ENCODE measurements around the gene RNASEH2A.

The RNASEH2A gene

DNA sequence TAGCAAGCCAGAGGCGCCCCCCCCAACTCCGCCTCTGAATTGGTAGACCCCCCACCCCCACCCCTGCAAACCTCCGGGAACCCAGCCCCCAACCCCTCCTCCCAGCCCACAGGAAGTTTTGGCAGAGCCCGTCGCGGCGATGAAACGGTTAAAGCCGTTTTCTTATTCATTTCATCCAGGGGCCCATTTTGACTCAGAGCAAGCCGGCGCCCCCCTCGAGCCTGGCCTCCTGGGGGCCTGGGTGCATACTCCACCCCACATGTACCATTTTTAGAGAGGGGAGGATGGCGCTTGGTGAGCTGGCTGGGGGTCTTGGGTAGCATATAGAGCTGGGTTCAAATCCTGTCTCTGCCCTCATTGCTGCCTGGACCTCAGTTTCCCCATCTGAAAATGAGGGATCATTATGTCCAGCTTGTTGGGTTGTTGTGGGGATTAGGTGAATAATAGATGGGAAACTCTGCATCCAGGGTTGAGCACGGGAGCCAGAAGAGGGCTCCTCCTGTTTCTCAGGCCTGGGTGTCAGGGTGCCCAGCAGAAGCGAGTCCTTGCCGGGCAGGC is 23.0 kb upstream of the RNASEH2A start:
- no peak for DNase-seq

DNA sequence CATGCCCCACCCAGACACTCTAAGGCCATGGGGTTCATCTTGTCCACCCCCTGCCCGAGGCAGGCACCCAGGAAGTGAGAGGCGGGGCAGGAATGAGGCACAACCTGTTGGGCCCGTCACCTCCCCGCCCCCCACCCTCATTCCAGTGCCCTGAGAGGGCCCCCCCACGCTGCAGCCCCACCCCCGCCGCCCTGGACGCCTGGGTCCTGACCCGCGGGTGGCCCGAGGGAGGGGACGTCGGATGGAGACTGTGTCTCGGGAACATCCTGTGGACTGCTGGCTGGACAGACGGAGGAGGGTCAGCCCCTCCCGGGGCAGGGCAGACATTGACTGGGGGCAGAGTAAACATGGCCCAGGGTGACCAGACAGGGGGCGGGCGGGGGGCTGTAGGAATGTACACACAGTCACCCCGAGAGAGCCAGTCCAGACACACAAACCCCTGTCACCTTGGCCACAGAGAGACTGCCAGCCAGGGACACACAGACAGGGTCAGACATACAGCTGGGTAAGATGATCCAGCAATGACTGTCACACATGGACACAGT is 22.5 kb upstream of the RNASEH2A start:
- no peak for DNase-seq

DNA sequence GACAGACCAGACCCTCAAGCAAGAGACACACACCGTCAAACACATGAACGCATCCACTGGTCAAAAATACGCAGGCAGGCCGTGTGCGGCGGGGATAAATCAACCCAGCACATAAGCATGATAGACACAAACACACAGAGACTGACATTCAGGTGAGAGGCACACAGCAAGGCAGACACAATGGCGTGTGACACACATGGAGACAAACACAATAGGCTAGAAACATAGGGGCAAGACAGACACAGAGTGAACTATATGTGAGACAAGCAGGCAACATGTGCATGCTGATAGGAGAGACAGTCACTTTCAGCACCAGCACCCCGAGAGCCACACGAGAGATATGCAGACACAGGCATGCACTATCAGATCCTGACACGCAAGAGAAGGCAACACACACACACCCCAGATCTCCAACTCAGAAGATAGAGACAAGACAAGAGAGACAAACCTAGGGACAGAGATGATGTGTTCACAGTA is 22.0 kb upstream of the RNASEH2A start:
- DNase-seq = no peak

DNA sequence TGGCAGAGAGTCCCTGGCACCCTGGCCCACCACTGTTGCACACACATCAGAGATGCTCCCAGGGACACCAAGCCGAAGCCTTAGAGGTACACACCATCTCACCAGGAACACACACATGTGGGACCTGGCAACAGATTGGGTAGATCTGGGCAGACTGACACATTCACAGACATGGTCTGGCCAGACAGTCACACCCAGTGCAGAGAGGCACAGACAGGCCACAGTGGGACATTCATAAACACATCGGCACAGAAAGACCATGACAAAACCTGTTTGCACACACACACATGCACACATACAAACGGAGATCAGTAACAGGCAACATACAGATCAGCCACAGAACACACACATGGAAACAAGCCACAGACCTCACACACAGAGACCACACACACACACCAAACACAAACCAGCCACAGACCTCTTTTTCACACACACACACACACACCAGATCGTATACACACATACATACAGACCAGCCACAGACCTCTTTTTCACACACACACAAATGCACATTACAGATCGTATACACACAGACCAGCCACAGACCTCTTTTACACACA is 21.4 kb upstream of the RNASEH2A start:
- DNase-seq = no peak

DNA sequence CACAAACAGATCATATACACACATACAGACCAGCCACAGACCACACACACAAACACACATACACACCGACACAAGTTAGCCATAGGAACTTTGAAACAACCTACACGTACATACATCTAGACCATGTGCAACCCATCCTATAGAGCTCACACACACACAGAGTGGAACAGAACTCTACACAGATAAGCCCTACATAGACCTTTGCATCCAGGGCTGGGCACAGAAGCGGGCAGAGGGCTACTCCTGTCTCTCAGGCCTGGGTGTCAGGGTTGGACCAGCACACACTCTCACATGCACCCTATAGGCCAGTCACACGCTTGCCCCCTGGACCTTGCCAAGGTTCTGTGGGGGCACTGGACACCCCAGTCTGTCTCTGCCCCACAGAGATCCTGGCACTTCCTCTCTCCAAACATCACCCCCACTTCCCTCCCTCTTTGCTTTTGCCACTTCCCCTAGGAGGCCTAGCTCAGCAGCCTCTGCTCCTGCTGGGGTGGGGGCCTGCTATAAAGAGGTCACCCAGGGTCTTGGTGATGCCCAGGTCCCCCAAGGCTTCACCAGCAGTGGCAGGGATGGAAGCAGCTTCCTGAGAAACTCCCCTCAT is 20.9 kb upstream of the RNASEH2A start:
- DNase-seq = no peak

DNA sequence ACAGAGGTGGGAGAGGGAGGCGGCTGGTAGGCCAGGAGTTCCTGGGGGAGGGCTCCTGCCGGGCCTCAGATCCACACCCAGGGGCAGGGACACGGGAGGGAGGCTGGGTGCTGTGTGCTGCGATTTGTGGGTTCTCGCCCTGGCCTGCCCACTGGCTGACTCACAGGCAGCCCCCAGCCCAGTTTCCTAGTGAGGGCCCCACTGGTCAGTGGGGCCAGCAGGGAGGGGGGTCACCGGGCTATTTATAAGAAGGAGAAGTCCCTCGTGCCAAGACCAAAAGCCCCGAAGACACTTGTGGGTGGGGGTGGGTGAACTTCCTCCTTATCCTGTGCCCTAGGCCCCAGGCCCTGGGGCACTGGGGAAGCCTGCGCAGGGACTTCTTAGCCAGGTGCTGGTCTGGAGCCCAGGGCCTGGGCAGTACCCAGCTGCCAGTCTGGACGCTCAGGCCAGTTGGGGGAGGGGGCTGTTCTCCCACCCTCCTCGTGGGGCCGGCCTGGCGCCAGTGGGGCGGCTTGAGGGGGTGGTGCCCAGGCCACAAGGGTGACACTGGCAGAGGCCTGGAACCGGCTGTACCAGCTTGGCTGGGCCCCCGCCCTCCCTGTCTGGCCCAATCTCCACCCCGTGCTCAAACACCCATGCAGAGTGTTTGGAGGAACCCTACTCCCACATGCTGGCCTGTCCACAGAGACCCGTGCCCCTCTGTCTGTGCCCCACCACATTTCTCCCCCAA is 20.1 kb upstream of the RNASEH2A start:
- no peak for DNase-seq

DNA sequence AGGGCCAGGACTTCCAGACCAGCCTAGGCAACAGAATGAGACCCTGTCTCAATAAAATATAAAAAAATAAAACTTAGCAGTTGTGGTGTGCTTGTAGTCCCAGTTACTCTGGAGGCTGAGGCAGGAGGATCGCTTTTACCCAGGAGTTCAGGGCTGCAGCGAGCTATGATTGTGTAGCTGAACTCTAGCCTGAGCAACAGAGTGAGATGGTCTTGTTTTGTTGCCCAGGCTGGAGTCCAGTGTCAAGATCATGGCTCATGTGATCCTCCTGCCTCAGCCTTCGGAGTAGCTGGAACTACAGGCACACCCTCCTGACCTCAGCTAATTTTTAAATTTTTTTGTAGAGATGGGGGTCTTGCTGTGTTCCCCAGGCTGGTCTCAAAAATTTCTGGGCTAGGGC is 19.4 kb upstream of the RNASEH2A start:
- DNase-seq = no peak

DNA sequence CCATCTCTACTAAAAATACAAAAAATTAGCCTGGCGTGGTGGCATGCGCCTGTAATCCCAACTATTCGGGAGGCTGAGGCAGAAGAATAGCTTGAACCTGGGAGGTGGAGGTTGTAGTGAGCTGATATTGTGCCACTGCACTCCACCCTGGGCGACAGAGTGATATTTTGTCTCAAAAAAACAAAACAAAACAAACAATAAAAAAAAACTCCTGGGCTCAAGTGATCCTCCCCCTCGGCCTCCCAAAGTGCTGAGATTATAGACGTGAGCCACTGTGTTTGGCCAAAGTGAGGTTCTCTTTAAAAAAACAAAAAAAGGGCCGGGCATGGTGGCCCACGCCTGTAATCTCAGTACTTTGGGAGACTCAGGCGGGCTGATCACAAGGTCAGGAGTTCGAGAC is 18.9 kb upstream of the RNASEH2A start:
- DNase-seq = no peak

DNA sequence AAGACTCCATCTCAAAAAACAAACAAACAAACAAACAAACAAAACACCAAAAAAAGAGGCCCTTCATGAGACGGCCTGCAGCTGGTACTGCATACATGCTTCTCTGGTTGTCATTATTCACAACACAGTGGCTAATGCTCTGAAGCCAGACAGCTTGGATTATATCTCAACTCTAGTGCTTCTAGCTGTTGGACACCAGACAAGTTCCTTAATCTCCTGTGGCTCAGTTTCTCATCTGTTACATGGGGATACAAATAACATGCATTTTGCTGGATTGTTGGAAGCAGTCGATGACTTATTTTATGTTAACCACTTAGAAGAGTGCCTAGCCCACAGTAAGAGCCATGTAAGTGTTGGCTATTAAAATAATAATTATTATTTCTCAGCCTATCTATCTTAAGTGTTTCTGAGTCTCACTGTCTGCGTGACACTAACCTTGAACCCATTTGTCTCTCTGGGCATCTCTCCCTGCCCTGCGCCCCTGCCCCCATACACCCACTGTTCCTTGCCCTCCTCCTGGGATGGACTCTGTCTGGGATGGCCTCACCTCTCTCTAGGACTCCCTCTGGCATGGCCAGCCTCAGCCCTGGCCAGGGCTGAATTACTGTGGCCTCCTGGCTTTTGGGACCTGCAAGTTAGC is 18.2 kb upstream of the RNASEH2A start:
- no peak for DNase-seq

DNA sequence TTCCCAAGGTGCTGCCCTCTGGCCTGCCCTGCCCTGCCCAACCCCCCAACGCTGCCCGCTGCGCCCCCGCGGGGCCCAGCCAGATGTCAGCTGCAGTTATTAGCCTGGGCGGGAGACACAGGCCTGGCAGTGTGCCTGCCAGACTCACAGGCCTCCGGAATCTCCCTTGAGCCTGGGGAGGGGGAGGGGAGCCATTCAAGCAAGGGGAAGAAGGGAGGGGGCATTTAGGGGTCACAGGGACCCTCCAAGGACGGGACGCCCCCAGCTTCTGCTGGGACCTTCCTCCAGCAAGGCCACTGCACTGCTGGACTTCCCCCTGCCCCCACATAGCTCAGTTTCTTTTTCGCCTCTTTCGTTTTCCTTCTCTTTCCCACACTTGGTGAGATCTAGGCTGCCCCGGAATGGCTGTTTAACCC is 17.7 kb upstream of the RNASEH2A start:
- DNase-seq = peak in 1 of 2 experiments; percentile 80

DNA sequence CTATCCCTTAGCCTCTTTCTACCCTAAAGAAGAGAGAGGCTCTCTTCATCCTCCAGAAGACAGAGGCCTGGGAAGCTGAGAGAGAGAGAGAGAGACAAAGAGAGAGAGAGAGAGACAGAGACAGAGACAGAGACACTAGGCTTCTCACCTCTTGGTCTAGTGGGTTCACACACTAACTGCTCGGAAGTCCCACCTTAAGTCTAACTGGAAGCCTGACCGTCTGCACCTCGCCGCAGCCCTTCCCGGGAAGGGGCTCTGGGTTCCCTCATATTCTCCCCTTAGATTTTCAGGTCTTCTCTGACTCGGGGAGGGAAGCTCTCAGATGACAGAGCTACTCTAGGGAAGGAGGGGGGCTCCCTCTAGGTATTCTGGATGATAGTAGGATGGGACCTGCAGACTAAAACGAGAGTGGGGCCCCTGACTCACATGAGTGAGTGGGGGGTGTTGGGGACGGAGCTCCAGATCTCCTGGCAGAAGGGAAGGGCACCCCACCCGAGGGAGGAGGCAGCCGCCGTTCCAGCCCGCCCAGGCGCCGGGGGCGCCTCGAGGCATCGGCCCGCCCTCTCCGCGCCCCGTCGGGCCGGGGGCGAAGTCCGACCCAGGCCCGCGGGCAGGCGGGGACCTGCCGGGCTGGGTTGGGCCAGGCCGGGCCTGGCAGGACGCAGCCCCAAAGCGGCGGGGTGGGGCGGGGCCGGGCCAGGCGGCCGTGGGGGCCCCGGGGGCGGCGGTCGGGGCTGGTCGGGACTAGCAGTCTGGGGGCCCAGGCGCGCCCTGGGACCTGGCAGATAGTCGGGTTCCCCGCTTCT is 17.1 kb upstream of the RNASEH2A start:
- no peak for DNase-seq

DNA sequence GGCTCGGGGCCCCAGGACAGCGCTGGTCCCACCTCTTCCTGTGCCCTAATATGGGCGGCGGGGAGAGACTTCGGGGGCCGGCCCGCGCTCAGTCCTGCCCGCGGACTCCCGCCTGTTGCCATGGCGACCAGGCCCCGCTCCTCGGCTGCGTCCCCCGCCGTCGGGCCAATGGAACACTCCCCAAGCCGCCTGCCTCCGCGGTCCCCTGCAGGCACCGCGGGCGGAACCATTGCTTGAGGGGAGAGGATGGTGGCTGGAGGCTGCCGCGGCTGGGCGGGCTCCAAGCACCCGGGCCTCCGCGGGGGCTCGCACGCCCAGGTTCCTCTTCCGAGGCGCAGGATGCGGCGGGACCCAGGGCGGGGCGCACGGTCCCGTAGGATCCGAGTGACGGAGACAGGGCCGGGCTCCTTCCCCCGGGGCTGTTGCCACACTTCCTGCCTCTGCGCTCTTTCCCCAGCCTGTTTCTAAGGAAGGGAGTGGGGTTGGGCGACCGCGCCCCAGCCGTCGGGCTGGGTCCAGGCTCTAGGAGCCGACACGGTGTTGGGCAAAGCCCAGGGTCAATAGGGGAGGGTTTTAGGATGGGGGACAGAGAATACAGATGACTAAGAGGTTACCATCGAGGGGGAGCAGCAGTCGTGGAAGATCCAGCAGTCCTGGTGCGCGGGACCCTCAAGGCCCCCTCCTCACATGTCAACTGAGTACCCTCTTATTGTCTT is 16.3 kb upstream of the RNASEH2A start:
- DNase-seq = no peak

DNA sequence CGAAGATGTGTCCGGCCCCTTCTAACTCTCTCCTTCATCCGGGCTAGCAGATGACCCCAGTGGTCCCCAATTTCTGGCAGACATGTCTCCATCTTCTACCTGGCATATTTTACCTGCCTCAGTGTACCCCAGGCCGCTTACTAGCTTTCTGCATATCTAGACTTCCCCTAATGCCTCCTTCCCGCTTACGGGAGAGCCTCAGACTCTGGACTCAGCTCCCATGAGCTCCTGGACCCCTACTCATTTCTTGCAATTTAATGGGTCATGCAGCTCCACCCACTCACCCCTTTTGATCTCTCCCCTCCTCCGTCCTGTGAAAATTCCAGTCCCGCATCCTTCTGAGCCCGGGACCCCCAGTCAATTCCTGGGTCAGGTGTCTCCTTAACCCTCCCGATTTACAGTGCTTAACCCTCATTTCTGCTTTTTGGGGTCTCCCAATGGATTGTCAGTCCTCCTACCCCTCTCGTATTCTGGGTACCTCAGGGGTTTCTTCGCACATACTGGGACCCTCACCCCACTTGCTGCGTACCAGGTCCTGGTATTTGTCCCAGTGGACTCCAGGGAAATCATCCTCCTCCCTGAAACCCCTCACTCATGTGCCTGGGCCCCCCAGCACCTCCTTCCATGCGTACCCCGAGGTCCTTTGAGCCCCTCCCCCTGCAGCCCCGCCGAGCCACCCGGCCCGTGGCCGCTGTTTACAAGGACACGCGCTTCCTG is 15.6 kb upstream of the RNASEH2A start:
- no peak for DNase-seq

DNA sequence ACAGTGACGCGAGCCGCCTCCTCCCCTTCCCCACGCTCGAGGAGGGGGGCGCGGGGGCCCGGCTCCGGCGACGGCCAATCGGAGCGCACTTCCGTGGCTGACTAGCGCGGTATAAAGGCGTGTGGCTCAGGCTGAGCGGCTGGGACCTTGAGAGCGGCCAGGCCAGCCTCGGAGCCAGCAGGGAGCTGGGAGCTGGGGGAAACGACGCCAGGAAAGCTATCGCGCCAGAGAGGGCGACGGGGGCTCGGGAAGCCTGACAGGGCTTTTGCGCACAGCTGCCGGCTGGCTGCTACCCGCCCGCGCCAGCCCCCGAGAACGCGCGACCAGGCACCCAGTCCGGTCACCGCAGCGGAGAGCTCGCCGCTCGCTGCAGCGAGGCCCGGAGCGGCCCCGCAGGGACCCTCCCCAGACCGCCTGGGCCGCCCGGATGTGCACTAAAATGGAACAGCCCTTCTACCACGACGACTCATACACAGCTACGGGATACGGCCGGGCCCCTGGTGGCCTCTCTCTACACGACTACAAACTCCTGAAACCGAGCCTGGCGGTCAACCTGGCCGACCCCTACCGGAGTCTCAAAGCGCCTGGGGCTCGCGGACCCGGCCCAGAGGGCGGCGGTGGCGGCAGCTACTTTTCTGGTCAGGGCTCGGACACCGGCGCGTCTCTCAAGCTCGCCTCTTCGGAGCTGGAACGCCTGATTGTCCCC is 14.9 kb upstream of the RNASEH2A start, which contains the start of gene JUNB:
TSS of gene JUNB (plus strand) at position 142 of the 706 bp plus-strand sequence. CDS start at position 428, 286 bp downstream.
- peak; percentile 97 to 99 for DNase-seq

DNA sequence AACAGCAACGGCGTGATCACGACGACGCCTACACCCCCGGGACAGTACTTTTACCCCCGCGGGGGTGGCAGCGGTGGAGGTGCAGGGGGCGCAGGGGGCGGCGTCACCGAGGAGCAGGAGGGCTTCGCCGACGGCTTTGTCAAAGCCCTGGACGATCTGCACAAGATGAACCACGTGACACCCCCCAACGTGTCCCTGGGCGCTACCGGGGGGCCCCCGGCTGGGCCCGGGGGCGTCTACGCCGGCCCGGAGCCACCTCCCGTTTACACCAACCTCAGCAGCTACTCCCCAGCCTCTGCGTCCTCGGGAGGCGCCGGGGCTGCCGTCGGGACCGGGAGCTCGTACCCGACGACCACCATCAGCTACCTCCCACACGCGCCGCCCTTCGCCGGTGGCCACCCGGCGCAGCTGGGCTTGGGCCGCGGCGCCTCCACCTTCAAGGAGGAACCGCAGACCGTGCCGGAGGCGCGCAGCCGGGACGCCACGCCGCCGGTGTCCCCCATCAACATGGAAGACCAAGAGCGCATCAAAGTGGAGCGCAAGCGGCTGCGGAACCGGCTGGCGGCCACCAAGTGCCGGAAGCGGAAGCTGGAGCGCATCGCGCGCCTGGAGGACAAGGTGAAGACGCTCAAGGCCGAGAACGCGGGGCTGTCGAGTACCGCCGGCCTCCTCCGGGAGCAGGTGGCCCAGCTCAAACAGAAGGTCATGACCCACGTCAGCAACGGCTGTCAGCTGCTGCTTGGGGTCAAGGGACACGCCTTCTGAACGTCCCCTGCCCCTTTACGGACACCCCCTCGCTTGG is 14.1 kb upstream of the RNASEH2A start:
- DNase-seq = peak in 1 of 2 experiments; percentile 85

DNA sequence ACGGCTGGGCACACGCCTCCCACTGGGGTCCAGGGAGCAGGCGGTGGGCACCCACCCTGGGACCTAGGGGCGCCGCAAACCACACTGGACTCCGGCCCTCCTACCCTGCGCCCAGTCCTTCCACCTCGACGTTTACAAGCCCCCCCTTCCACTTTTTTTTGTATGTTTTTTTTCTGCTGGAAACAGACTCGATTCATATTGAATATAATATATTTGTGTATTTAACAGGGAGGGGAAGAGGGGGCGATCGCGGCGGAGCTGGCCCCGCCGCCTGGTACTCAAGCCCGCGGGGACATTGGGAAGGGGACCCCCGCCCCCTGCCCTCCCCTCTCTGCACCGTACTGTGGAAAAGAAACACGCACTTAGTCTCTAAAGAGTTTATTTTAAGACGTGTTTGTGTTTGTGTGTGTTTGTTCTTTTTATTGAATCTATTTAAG is 13.5 kb upstream of the RNASEH2A start:
- no peak for DNase-seq

DNA sequence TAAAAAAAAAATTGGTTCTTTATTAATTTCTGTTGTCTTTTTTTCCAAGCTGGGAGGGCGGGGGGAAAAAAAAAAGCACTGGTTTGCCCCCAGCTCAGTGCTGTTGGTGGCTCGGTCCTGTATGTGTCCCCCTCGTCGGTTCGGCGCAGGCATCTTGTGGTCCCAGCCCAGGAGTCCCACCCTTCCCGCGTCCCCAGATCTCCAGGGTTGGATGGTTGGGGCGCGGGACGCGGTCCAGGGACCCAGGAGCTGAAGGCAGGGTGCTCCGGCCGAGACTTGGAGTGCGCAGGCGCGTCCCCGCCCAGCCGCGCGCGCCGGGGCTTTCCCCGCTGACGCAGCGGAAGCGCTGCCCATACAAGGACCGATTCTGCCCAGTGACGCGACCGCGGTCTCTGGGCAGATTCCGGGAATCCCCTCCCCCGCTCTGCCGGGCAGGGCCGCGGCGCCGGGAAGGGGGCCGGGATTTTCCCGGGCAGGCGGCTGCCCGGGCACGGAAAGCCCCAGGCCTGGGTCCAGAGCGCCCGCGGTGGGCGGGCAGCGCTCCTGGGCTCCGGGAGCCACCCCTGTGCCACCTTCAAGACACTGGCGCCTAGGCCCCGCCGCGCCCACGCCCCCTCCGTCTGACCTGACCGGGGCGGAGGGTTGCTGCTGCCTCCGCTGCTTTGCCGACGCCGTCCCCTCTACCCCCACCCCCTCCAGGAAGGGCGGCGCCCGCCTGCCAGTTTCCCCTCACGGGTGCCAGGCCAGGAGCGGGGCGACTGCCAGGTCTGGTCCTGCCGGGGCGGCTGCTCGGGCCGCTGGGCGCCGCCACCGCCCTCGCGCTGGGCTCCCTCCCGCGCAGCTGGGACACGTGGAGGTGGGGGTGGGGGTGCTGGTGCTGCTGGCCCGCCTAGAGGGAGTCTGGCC is 12.8 kb upstream of the RNASEH2A start:
- DNase-seq = peak; percentile 89 to 98
